ENCODE data around the gene CCND1. TPM values are rescaled to one million over a fixed set of nuclear protein-coding genes. Genes with fewer than 3 reads are reported as not detected.

CCND1 gene
- total RNA-seq, 6 experiments from 2014 or later = 67.0 to 283 (median 94.1) TPM

DNA sequence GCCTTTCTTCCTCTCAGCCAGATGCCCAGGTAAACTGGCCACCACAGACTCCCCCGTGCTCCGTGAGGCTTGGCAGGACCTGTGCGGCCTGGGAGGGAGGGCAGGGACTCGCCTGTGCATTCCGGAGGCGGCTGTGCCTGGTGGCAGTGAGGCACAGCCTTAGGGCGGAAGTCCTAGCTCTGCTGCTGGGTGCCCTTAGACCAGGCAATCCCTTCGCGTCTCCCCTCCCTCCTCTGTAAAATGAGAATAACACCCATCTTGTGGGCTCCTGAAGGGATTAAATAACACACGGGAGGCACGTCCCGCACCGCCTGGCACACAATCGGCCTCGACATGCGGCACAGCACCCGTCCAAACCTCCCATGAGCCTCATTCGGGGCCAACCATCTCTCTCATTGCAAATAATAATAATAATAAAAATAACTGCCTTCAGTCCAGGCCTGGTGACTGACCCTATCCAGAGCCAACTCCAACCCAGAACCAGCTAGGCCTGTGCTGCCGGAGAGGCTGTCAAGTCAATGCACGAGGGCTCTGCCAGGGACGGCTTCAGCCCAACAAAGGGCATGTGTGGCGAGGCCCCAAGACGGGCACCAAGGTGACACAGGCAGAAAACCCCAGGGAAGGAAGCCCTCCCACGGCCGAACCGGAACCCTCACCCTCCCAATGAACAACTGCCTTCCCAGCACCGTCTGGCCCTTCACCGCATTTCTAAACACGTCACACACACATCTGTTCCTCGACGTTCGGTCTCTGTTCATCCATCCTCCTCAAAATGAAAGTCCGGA lies 26.0 kb downstream of the CCND1 start:
- no peak overlapping the region for H3K4me3 ChIP-seq
- no peak for TF ChIP-seq POLR2A (IDR thresholded peaks at IDR 0.05)
- TF ChIP-seq, protein P1, sequence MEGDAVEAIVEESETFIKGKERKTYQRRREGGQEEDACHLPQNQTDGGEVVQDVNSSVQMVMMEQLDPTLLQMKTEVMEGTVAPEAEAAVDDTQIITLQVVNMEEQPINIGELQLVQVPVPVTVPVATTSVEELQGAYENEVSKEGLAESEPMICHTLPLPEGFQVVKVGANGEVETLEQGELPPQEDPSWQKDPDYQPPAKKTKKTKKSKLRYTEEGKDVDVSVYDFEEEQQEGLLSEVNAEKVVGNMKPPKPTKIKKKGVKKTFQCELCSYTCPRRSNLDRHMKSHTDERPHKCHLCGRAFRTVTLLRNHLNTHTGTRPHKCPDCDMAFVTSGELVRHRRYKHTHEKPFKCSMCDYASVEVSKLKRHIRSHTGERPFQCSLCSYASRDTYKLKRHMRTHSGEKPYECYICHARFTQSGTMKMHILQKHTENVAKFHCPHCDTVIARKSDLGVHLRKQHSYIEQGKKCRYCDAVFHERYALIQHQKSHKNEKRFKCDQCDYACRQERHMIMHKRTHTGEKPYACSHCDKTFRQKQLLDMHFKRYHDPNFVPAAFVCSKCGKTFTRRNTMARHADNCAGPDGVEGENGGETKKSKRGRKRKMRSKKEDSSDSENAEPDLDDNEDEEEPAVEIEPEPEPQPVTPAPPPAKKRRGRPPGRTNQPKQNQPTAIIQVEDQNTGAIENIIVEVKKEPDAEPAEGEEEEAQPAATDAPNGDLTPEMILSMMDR (IDR thresholded peaks at IDR 0.05) = no peak
- H3K36me3 ChIP-seq = peaks cover 0 to 9% (median 4%) of the 10 kb centered on the region in 4 donors
- intact Hi-C loops (cut with DNase I) = no loop called here
- no peak for DNase-seq
- H3K9me3 ChIP-seq = no peaks in the 10 kb centered on the region
- H3K27me3 ChIP-seq = no peaks in the 10 kb centered on the region
- WGBS (ENCODE audit: insufficient coverage, low coverage, low lambda C conversion rate, missing lambda C conversion rate) = 95% methylated on average over 14 of the region's 33 CpGs
- H3K27ac ChIP-seq = no peak overlapping the region
- ATAC-seq = no peak
- no peaks in the 10 kb centered on the region for H3K4me1 ChIP-seq

DNA sequence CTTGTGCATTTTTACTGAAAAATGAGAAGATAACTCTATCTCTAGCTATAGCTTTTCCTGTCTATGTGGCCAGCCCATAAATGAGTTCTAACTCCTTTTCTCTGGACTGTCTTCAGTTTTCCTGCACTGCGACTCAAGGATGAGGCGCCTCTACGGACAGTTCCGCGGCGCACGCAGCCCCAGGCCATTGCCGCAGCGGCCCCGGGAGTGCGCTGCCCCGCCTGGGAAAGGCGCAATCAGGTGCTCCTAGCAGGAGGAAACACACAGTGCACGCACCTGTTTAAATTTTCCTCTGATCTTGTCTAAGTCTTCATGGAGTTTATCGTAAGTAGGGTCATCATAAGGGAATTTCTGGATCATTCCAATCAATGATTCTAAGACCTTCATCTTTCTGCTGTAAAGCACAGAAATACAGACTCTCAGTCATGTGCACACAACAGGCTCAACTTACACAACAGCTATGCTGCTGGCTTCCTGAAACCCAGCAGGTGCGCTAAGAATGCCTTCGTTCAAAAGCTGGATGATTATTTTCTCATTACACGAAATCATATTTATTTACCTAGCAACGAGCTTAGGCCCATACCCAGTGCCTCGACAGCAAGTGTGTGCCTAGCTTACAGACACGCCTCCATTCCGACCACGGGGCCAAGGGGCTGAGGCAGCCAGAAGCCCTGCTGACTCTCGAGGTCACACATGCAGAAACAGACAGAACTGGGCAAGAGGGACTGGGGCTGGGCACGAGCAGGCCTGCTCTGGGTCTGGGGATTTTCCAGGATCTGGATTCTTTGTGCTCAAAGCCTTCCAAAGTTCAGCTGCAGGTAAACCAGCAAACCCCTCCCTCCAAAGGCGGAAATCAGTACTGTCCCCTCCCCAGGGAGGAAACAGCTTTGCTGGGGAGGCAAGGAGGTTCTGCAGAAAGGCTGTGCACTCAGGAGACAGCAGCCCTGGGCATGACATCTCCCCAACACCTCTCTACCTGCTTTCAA lies 27.0 kb downstream of the CCND1 start:
- Histone ChIP-seq H3K4me1 (no peaks in the 10 kb centered on the region), H3K4me3 (no peak overlapping the region), H3K27me3 (no peaks in the 10 kb centered on the region), H3K27ac (no peak overlapping the region), H3K36me3 (peaks cover 0 to 11% (median 4%) of the 10 kb centered on the region in 4 donors), H3K9me3 (no peaks in the 10 kb centered on the region)
- intact Hi-C loops (cut with DNase I) = no loop called here
- TF ChIP-seq POLR2A (IDR thresholded peaks at IDR 0.05) = no peak
- TF ChIP-seq, protein P1 (IDR thresholded peaks at IDR 0.05) = no peak
- DNase-seq = peak in 1 of 3 donors; percentile 49
- peak in 3 of 4 donors; percentile 38 to 53 (median 52) for ATAC-seq
- 71% methylated on average over 15 of the region's 26 CpGs for WGBS (ENCODE audit: insufficient coverage, low coverage, low lambda C conversion rate, missing lambda C conversion rate)

DNA sequence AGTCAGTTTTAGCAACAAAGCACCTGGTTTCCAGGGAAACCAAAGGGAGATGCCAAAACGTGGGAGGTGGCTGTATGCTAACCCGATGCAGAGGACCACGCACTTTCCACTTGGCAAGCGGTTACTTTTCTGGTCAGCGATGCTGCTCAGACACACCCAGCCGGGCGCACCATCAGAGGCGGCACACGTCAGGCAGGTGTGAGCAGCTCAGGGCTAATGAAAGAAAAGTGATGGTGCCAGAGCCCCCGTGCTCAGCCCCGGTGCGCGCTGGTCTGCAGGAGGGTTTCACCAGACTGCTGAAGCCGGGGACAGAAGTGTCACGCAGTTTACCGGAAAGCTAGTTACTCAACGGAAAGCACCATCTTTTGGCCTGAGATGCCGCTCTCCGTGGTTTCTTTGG lies 28.5 kb downstream of the CCND1 start:
- peaks cover 0 to 9% (median 4%) of the 10 kb centered on the region in 4 donors for H3K4me1 ChIP-seq
- TF ChIP-seq, protein P1 (IDR thresholded peaks at IDR 0.05) = no peak
- TF ChIP-seq POLR2A (IDR thresholded peaks at IDR 0.05) = no peak
- 83% methylated on average over 10 of the region's 19 CpGs for WGBS (ENCODE audit: insufficient coverage, low coverage, low lambda C conversion rate, missing lambda C conversion rate)
- H3K27me3 ChIP-seq = no peaks in the 10 kb centered on the region
- DNase-seq = no peak
- H3K4me3 ChIP-seq = no peak overlapping the region
- no peaks in the 10 kb centered on the region for H3K9me3 ChIP-seq
- intact Hi-C loops (cut with DNase I) = no loop called here
- H3K27ac ChIP-seq = no peak overlapping the region
- peaks cover 0 to 11% (median 4%) of the 10 kb centered on the region in 4 donors for H3K36me3 ChIP-seq
- no peak for ATAC-seq

DNA sequence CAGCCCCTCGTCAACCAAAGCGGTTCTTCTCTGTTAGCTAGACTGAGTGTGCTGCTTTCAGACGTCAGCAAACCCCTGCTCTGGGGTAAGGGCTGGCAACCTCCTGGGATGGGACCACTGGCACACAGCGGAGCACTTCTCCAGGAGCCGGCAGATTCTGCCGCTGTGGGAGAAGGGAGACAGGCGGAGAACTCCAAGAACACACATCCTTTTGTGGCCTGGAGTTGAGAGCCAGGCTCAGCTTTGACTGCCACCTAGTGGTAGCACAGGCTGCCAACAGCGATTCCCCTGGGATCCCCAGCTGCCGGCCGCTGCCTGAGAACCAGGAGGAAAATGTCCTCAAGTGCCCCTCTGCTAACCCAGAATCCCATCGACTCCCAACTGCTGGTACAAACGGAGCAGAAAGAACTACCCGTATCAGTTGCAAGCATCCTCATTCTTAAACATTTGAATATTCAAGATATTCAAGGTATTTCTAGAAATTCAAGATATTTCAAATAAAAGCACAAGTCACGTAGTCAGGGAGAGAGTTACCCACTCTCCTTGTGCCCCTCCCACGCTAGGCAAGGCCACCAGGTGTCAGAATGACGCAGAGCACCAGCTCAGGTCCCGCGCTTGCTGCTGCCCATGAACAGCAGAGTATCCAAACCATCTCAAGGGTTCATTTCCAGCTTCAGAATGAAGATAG lies 29.3 kb downstream of the CCND1 start:
- ATAC-seq (peak; percentile 78 to 82 (median 80)), DNase-seq (peak; percentile 78 to 86 (median 80))
- Histone ChIP-seq H3K4me3 (no peak overlapping the region), H3K27me3 (no peaks in the 10 kb centered on the region), H3K36me3 (peaks cover 0 to 11% (median 4%) of the 10 kb centered on the region in 4 donors), H3K27ac (no peak overlapping the region), H3K4me1 (peaks cover 0 to 10% (median 5%) of the 10 kb centered on the region in 4 donors), H3K9me3 (no peaks in the 10 kb centered on the region)
- intact Hi-C loops (cut with DNase I) = no loop called here
- WGBS (ENCODE audit: insufficient coverage, low coverage, low lambda C conversion rate, missing lambda C conversion rate) = 39% methylated on average over 11 of the region's 18 CpGs
- TF ChIP-seq, protein P1 (IDR thresholded peaks at IDR 0.05) = peak; percentile 88 to 98 (median 98)
- TF ChIP-seq POLR2A (IDR thresholded peaks at IDR 0.05) = no peak

Measured in right lobe of liver (tissue), 6 donors.